IPS DF 4.7 (cell line): Measurements from ENCODE around the gene VPS16.
"Not testable (repeated sequence)": the region's sequence is repeated elsewhere in the genome, so short reads cannot be mapped to it uniquely, and the experiment has no call there.

ENCODE experiments used
- DNase-seq: peaks from one replicate; pipeline ENCODE4 v3.0.0-alpha.2; 2013; ENCODE audit warnings: low spot score; ENCODE audit errors: extremely low read depth

Gene VPS16

GRCh38 chr20:2869381-2869780, 28.8 kb downstream of the VPS16 start:
- no peak for DNase-seq

- DNase-seq: no peak
Observed at GRCh38 chr20:2871111-2871465, 30.5 kb downstream of the VPS16 start.

DNA sequence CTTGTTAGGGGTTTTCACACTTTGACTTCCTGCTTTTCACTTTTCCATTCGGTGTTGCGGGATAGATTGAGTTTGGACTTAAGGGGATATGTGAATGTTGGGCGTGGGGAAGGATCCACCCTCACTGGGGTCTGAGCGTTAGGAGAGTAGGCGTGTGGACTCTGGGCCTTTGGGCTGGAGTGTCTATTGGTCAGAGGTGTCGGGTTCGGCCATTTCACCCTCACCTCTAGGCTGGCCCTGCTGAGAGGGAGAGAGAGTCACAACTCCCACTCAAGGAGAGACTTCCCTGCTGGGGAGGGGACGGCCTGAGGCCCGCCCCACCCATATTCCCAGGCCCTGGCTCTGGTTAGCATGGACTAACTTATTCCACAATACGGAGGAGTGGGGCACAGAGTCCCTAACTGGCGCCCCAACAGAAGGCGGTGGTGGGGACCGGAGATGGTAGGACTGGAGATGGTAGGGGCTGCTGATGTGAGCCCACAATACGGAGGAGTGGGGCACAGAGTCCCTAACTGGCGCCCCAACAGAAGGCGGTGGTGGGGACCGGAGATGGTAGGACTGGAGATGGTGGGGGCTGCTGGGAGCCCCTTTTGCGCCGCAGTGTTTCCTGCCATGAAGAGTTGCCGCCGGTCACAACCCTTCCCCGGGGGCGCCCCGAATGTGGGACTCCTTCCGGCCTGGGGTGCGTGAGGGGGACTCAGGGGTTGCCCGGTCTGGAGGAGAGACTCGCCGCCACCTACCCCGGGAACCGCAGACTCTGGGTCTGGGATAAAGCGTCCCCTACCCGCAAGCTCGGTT, 31.3 kb downstream of the VPS16 start:
- no peak for DNase-seq

DNA sequence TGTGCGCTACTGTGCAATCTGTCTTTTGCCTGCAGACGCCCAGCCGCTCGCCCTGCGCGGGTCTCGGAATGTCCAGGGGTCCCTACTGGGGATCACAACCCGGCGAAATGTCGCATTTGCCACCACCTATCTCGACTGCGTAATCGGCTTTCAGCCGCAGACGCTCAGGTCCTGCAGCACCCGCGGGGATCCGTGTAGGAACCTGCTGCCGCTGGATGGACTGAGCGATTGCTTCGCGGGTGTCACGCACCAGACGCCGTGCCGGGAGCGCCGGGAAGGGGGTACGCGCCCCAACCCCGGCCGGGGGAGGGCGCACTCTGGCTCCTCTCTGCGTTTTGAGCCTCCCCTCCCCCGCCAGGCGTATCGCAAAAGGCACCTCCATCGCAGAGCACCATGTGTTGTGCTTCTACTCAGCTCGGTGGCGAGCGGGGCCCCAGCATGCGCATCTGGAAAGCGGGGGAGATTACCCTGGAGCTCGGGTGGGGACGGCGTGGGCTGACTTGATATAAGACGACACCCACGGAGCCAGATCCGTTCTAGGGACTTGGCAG, 32.0 kb downstream of the VPS16 start:
- DNase-seq: no peak

GRCh38 chr20:2873010-2873746, 32.6 kb downstream of the VPS16 start, which contains the start of gene PTPRA:
PTPRA (plus strand) TSS chr20:2873481; CDS start chr20:2964278, 90,797 bp downstream.
- DNase-seq: no peak

- DNase-seq: no peak
Observed at GRCh38 chr20:2873747-2874041, 33.1 kb downstream of the VPS16 start.

DNA sequence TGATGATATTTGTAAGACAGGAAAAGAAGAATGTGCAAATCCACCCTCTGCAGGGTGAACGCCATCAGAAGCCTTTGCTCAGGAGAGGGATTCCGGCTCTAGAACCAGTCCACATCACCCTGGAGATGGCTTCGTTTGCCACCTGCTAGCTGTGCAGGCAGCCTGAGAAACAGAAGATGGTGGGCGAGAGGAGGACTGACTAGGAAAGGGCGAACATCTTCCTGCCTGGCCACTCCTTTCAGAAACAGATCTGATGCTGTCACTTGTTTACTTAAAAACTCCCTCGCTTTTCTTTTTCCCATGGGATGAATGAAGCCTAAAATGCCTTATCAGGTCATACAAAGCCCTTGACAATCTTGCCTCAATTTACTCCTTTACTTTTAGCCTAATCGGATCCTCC, 33.9 kb downstream of the VPS16 start:
- no peak for DNase-seq

DNA sequence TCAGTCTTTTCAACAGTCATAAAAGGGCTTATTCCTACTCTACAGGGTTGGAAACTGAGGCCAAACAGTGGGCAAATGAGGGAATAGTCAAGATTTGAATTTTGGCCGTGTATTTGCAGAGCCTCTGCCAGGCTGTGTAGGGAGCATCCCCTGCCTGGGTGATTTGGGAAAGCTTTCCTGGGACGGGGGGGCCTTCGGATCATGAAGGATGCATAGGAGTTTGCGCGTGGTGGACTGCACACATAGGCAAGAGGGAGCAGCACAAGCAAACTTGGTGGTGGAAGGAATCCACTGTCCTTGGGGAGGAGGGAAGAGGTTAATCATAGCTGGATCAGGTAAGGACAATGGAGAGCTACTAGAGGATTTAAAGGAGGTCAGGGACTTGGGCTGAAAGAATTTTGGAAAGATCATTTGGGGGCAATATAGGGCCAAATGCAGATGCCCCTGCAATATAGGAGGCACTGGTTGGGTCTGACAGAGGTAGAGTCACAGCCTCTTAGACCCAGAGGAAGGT, 35.2 kb downstream of the VPS16 start:
- no peak for DNase-seq

DNA sequence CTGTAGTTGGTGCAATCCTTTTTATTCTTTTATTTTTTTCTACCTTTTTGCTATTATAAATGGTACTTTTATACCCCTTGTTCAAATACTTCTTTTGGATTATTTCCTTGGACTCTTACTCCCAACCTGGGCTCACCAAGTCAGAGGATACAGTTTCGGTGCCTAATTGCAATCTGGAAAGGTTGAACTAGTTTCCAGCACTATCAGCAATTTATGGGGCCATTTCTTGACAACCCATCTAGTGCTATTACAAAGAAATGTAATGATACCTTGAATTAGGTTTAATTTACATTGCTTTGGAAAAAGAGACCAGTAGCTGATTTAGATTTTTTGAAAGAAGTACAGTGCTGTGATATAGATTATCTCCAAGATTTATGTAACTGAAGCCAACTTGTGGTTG, 38.0 kb downstream of the VPS16 start:
- no peak for DNase-seq

DNA sequence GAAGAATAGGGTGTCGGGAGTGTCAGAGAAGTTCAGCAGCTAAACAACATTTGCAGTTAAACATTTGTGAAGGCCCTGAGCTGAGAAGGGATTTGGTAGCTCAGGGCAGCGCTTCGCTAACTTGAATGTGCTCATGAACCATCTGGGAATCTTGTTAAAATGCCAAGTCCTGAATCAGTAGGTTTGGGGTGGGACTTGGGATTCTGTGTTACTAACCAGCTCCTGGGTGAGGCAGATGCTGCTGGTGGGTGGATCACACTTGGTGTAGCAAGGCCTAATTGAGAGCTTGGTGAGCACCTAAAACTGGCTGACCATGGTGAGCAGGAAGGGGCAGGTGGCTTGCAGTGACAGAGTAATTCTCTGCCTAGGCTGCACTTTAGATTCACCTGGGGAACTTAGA, 38.6 kb downstream of the VPS16 start:
- no peak for DNase-seq

DNA sequence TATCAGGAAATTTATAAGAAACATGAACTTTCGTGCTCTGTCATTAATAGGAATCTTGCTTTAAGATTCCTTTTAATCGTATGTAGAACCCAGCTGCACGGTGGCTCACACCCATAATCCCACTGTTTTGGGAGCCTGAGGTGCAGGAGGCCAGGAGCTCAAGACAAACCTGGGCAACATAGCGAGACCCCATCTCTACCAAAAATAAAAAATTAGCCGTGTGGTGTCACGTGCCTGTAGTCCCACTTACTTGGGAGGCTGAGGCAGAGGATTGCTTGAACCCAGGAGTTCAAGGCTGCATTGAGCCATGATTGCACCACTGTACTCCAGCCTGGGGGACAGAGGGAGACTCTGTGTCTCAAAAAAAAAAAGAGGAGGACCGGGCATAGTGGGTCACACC, 40.1 kb downstream of the VPS16 start:
- no peak for DNase-seq

DNA sequence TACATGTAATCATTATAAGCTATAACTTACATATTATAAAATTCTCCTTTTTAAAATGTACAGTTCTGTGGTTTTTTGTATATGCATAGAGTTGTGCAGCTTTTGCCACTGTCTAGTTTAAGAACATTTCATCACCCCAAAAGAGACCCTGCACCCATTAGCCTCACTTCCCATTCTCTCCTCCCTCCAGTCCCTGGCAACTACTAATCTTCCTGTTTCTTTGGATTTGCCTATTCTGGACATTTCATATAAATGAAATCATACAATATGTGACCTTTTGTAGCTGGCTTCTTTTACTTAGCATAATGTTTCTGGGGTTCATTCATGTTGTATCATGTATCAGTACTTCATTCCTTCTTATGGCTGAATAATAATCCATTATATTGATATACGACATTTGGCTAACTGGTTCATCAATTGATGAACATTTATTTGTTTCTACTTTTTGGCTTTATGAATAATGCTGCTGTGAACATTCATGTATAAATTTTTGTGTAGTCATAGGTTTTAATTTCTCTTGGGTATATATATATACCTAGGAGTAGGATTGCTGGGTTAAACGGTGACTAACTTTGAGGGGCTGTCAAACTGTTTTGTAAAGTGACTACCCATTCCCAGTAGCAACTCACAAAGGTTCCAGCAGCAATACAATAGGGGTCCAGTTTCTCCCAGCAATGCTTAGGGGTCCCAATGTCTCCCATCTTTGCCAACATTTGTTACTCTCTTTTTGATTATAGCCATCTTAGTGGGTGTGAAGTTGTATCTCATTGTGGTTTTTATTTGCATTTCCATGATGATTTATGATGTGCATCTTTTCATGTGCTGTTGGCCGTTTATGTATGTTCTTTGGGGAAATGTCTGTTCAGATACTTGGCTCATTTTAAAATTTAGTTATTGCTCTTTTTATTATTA, 43.4 kb downstream of the VPS16 start:
- no peak for DNase-seq

DNA sequence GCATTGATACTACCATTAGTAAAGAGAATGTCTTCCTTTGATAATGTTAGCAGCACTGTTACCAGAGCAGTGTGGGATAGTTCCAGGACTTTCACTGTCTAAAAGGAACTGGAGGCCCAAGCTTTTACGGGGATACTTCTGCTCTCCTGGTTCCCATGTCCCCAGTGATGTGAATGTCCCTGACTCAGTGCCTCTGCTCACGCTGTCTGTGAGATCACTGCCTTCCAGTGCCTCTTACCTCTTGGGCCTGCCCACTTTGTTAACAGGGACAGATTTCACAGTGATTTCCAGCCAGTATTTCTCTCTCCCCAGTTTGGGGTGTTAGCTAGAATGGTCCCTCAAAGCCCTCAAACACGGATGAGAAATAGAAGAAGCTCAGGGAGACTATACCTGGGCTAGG, 47.2 kb downstream of the VPS16 start:
- DNase-seq: no peak

- DNase-seq: no peak
Observed at GRCh38 chr20:2888224-2888955, 47.8 kb downstream of the VPS16 start.

- no peak for DNase-seq
Observed at GRCh38 chr20:2889209-2889608, 48.7 kb downstream of the VPS16 start.

GRCh38 chr20:2889797-2890196, 49.3 kb downstream of the VPS16 start:
- no peak for DNase-seq

- DNase-seq: no peak
Observed at GRCh38 chr20:2890742-2891141, 50.2 kb downstream of the VPS16 start.

- no peak for DNase-seq
Observed at GRCh38 chr20:2891343-2891742, 50.8 kb downstream of the VPS16 start.

DNA sequence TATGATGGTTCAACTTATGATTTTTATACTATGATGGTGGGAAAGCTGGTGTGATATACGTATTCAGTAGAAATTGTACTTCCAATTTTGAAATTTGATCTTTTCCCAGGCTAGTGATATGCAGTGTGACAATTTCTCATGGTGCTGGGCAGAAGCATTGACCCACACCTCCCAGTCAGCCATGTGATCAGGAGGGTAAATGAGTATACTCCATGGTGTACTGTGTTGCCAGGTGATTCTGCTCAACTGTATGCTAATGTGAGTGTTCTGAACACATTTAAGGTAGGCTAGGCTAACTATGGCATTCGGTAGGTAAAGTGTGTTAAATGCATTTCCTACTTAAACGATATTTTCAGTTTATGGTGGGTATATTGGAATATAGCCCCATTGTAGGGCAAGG, 51.8 kb downstream of the VPS16 start:
- no peak for DNase-seq

- no peak for DNase-seq
Observed at GRCh38 chr20:2894221-2894620, 53.7 kb downstream of the VPS16 start.

DNA sequence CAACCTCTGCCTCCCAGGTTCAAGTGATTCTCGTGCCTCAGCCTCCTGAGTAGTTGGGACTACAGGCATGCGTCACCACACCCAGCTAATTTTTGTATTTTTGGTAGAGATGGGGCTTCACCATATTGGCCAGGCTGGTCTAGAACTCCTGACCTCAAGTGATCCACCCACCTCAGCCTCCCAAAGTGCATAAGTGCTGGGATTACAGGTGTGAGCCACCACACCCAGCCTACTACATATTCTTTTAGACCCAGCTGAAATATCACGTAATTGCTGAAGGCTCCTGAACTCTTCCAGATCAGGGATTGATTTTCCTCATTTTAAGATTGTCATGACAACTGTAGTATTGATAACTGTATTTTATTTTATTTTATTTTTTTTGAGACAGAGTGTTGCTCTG, 54.6 kb downstream of the VPS16 start:
- DNase-seq: not testable (repeated sequence)
